Loucy (cell line): Measurements from ENCODE around the gene BRINP3.

Experiments used
- H2AFZ ChIP-seq: fragments of 200-600 bp; sonication (generic); 2 replicates; pipeline ENCODE4 v1.6.0; 2016; ENCODE audit warnings: antibody characterized with exemption, mild to moderate bottlenecking, low read length, moderate library complexity
- H3F3A ChIP-seq: fragments of 200-600 bp; 2 replicates; pipeline ENCODE4 v1.6.0; 2016; ENCODE audit warnings: antibody characterized with exemption, low read depth, mild to moderate bottlenecking
- H3K27me3 ChIP-seq: fragments of 200-600 bp; sonication (generic); 2 replicates; pipeline ENCODE4 v1.6.1; 2014; ENCODE audit warnings: low read length, mild to moderate bottlenecking; ENCODE audit not compliant: insufficient read depth, poor library complexity, severe bottlenecking
- H3K36me3 ChIP-seq: fragments of 200-600 bp; sonication (generic); 2 replicates; pipeline ENCODE4 v1.6.1; 2016; ENCODE audit warnings: low read length; ENCODE audit not compliant: insufficient read depth
- H3K4me1 ChIP-seq: fragments of 200-600 bp; sonication (generic); 2 replicates; pipeline ENCODE4 v1.5.1; 2014; ENCODE audit warnings: low read length, mild to moderate bottlenecking; ENCODE audit not compliant: insufficient read depth, poor library complexity, severe bottlenecking
- H3K4me2 ChIP-seq: fragments of 200-600 bp; sonication (generic); 2 replicates; pipeline ENCODE4 v1.6.0; 2014; ENCODE audit warnings: antibody characterized with exemption, low read length, low read depth, mild to moderate bottlenecking; ENCODE audit not compliant: poor library complexity, severe bottlenecking
- H3K4me3 ChIP-seq: fragments of 200-600 bp; sonication (generic); 2 replicates; pipeline ENCODE4 v1.5.1; 2014; ENCODE audit warnings: low read length, mild to moderate bottlenecking, mixed read lengths; ENCODE audit not compliant: poor library complexity, severe bottlenecking
- H3K79me2 ChIP-seq: fragments of 200-600 bp; sonication (generic); 2 replicates; pipeline ENCODE4 v1.6.1; 2014; ENCODE audit warnings: low read length; ENCODE audit not compliant: insufficient read depth
- H3K9ac ChIP-seq: fragments of 200-600 bp; sonication (generic); 2 replicates; pipeline ENCODE4 v1.6.0; 2014; ENCODE audit warnings: mild to moderate bottlenecking, low read depth, low read length, moderate library complexity; ENCODE audit not compliant: poor library complexity, severe bottlenecking
- H3K9me2 ChIP-seq: fragments of 200-600 bp; sonication (generic); replicated peaks from 2 replicates; pipeline ENCODE4 v1.6.1; 2016; ENCODE audit warnings: low read depth, low read length, mixed read lengths
- H3K9me3 ChIP-seq: fragments of 200-600 bp; sonication (generic); 2 replicates; pipeline ENCODE4 v1.6.1; 2014; ENCODE audit warnings: mild to moderate bottlenecking, antibody characterized with exemption, low read length, low read depth; ENCODE audit not compliant: insufficient read depth
- H4K20me1 ChIP-seq: fragments of 200-600 bp; sonication (generic); 2 replicates; pipeline ENCODE4 v1.6.0; 2014; ENCODE audit warnings: antibody characterized with exemption, low read length, mild to moderate bottlenecking; ENCODE audit not compliant: insufficient read depth, poor library complexity, severe bottlenecking
- CTCF ChIP-seq: fragments of 200-600 bp; sonication (generic); conservative IDR thresholded peaks from 2 replicates; pipeline ENCODE4 v1.5.1; 2014; ENCODE audit warnings: mild to moderate bottlenecking, antibody characterized with exemption, low read length
- EZH2phosphoT487 ChIP-seq: fragments of 200-600 bp; IDR thresholded peaks from 2 replicates; pipeline ENCODE4 v1.6.1; 2018; ENCODE audit warnings: antibody characterized with exemption, mild to moderate bottlenecking, moderate library complexity, borderline replicate concordance

The BRINP3 gene

GRCh38 chr1:190207733-190208132, 269.9 kb downstream of the BRINP3 start:
- no peak overlapping the region for H2AFZ ChIP-seq
- H3K9me2 ChIP-seq = no peaks in the 10 kb centered on the region
- H3K4me3 ChIP-seq = no peak overlapping the region
- no peaks in the 10 kb centered on the region for H3K27me3 ChIP-seq
- H3K9ac ChIP-seq = no peak overlapping the region
- H4K20me1 ChIP-seq = no peaks in the 10 kb centered on the region
- no peaks in the 10 kb centered on the region for H3K9me3 ChIP-seq
- no peak overlapping the region for H3K4me2 ChIP-seq
- H3F3A ChIP-seq = no peaks in the 10 kb centered on the region
- no peaks in the 10 kb centered on the region for H3K4me1 ChIP-seq
- TF ChIP-seq CTCF = no peak
- no peaks in the 10 kb centered on the region for H3K36me3 ChIP-seq
- no peaks in the 10 kb centered on the region for H3K79me2 ChIP-seq

GRCh38 chr1:190205713-190206112, 272.0 kb downstream of the BRINP3 start:
- no peaks in the 10 kb centered on the region for H4K20me1 ChIP-seq
- no peaks in the 10 kb centered on the region for H3K9me2 ChIP-seq
- no peaks in the 10 kb centered on the region for H3K27me3 ChIP-seq
- H3K4me3 ChIP-seq = no peak overlapping the region
- H3K9me3 ChIP-seq = no peaks in the 10 kb centered on the region
- no peak overlapping the region for H2AFZ ChIP-seq
- no peaks in the 10 kb centered on the region for H3K36me3 ChIP-seq
- H3K4me1 ChIP-seq = no peaks in the 10 kb centered on the region
- H3F3A ChIP-seq = no peaks in the 10 kb centered on the region
- no peak overlapping the region for H3K9ac ChIP-seq
- H3K4me2 ChIP-seq = no peak overlapping the region
- TF ChIP-seq EZH2phosphoT487 = no peak
- TF ChIP-seq CTCF = no peak
- no peaks in the 10 kb centered on the region for H3K79me2 ChIP-seq

GRCh38 chr1:190196020-190196419, 281.6 kb downstream of the BRINP3 start:
- H3K36me3 ChIP-seq = no peaks in the 10 kb centered on the region
- no peaks in the 10 kb centered on the region for H3K27me3 ChIP-seq
- no peaks in the 10 kb centered on the region for H3K4me1 ChIP-seq
- H3K9ac ChIP-seq = no peak overlapping the region
- no peaks in the 10 kb centered on the region for H3F3A ChIP-seq
- no peaks in the 10 kb centered on the region for H3K9me2 ChIP-seq
- no peak overlapping the region for H2AFZ ChIP-seq
- no peak overlapping the region for H3K4me3 ChIP-seq
- no peaks in the 10 kb centered on the region for H4K20me1 ChIP-seq
- H3K79me2 ChIP-seq = no peaks in the 10 kb centered on the region
- H3K4me2 ChIP-seq = no peak overlapping the region
- no peak for TF ChIP-seq CTCF
- no peak for TF ChIP-seq EZH2phosphoT487
- no peaks in the 10 kb centered on the region for H3K9me3 ChIP-seq
